ENCODE data around the gene ATF5.
A peak's percentile ranks its signal among the peaks of the same experiment; 100 is the strongest.

Gene ATF5

DNA sequence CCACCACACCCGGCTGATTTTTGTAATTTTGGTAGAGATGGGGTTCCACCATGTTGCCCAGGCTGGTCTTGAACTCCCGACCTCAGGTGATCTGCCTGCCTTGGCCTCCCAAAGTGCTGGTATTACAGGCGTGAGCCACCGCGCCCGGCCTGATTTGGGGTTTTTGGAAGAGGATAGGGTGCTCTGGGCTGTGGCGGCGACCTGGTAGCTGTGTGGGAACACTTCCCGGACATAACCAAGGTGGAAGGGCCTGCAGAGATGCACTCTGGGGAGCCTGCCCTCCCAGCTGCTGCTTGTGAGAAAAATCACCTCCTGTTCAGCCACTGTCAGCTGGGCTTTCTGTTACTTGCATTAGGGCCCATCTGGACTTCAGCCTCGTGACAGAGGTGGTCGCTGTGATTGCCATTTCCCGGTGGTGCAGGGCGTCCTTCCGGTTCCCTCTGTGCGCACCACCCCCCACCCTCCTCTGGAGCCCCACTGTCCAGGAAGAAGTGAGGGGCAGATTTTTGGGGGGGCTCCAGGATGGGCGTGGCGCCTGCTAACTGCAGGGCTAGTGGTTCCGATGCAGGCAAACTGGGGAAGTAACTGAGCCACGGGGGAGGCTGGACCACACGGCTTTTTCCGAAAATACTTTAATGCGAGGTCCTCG, 39.8 kb upstream of the ATF5 start:
- Histone ChIP-seq H3K27ac (ENCODE audit: insufficient read depth in 1 of 2, low read depth in 1 of 2, low read length in 2 of 2, poor library complexity in 1 of 2, severe bottlenecking in 2 of 2) (no peak overlapping the region), H3K36me3 (ENCODE audit: control insufficient read depth in 4 of 4, insufficient read depth in 4 of 4, low read length in 3 of 4) (peaks cover 2 to 23% (median 13%) of the 10 kb centered on the region in 4 experiments), H3K4me1 (ENCODE audit: control extremely low read depth in 1 of 4, control insufficient read depth in 4 of 4, insufficient read depth in 4 of 4, low read length in 3 of 4) (peaks cover 0 to 9% (median 3%) of the 10 kb centered on the region in 4 experiments), H3K27me3 (replicated peaks in 2 of 5; ENCODE audit: control insufficient read depth in 4 of 5, insufficient read depth in 5 of 5, low read length in 4 of 5) (peaks cover 0 to 19% (median 5%) of the 10 kb centered on the region in 5 experiments), H3K9me3 (ENCODE audit: control extremely low read depth in 1 of 5, control insufficient read depth in 4 of 5, insufficient read depth in 2 of 5, low read depth in 1 of 5, low read length in 4 of 5) (no peaks in the 10 kb centered on the region), H3K4me3 (ENCODE audit: control insufficient read depth in 1 of 7, extremely low read depth in 1 of 7, insufficient read depth in 4 of 7, low read depth in 2 of 7, low read length in 6 of 7) (no peak overlapping the region)
- WGBS (ENCODE audit: insufficient coverage): 87% methylated on average over 18 of the region's 23 CpGs
- no peak for DNase-seq
- ChIA-PET POLR2A (interaction anchor here (1.4 kb wide), 1 partner anchor 12 kb away, joined by 3 read pairs; the partner anchor contains the start of genes AKT1S1 and TBC1D17), CTCF (no interaction called here)

DNA sequence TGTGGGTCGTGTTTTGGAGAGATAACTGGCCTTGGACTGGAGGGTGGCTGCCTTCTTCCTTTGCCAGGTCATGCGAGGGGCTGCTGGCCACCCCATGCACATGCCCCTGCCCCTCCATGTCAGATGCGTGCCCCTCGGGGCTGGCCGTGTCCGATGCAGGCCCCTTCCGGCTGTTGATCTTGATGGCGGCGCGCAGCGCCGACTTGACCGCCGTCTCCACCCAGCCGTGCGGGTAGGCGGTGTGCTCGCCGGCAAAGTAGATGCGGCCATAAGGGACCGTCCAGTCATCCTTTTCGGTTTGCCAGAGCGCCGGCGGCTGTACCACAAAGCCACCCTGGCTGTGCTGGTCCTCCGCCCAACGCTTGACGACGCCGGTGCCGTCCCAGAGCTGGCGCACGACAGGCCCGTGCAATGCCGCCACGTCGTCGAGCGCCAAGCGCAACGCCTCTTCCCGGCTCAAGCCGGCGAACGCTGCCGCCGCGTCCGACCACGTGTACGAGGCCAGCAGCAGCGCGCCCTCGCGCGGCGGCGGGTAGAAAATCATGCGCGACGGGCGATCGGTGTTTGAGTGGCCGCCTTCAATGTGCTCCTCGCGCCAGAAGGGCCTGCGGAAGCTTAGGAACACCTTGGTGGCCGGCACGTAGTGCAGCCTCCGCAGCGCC, 39.2 kb upstream of the ATF5 start:
- no peaks in the 10 kb centered on the region for H3K9me3 ChIP-seq (ENCODE audit: control extremely low read depth in 1 of 5, control insufficient read depth in 4 of 5, insufficient read depth in 2 of 5, low read depth in 1 of 5, low read length in 4 of 5)
- ChIA-PET CTCF (interaction anchor here (0.8 to 1.9 kb wide), 2 partner anchors 19 to 160 kb away, joined by 3 to 4 read pairs; no protein-coding TSS in a partner anchor), POLR2A (interaction anchor here (1.2 to 1.3 kb wide), 2 partner anchors 13 to 40 kb away, joined by 4 to 10 read pairs; partner anchors contain the start of gene AKT1S1)
- peak; percentile 89 to 93 (median 91) for DNase-seq
- peaks cover under 1 to 16% (median 7%) of the 10 kb centered on the region in 4 experiments for H3K36me3 ChIP-seq (ENCODE audit: control insufficient read depth in 4 of 4, insufficient read depth in 4 of 4, low read length in 3 of 4)
- H3K4me1 ChIP-seq (ENCODE audit: control extremely low read depth in 1 of 4, control insufficient read depth in 4 of 4, insufficient read depth in 4 of 4, low read length in 3 of 4): peaks cover 0 to 9% (median 3%) of the 10 kb centered on the region in 4 experiments
- WGBS (ENCODE audit: insufficient coverage): 24% methylated on average over 69 of the region's 71 CpGs
- H3K4me3 ChIP-seq (ENCODE audit: control insufficient read depth in 1 of 7, extremely low read depth in 1 of 7, insufficient read depth in 4 of 7, low read depth in 2 of 7, low read length in 6 of 7): peak overlapping the region in 4 of 7 experiments; percentile 26 to 55 (median 48)
- peaks cover 0 to 19% (median 5%) of the 10 kb centered on the region in 5 experiments for H3K27me3 ChIP-seq (replicated peaks in 2 of 5; ENCODE audit: control insufficient read depth in 4 of 5, insufficient read depth in 5 of 5, low read length in 4 of 5)
- no peak overlapping the region for H3K27ac ChIP-seq (ENCODE audit: insufficient read depth in 1 of 2, low read depth in 1 of 2, low read length in 2 of 2, poor library complexity in 1 of 2, severe bottlenecking in 2 of 2)

DNA sequence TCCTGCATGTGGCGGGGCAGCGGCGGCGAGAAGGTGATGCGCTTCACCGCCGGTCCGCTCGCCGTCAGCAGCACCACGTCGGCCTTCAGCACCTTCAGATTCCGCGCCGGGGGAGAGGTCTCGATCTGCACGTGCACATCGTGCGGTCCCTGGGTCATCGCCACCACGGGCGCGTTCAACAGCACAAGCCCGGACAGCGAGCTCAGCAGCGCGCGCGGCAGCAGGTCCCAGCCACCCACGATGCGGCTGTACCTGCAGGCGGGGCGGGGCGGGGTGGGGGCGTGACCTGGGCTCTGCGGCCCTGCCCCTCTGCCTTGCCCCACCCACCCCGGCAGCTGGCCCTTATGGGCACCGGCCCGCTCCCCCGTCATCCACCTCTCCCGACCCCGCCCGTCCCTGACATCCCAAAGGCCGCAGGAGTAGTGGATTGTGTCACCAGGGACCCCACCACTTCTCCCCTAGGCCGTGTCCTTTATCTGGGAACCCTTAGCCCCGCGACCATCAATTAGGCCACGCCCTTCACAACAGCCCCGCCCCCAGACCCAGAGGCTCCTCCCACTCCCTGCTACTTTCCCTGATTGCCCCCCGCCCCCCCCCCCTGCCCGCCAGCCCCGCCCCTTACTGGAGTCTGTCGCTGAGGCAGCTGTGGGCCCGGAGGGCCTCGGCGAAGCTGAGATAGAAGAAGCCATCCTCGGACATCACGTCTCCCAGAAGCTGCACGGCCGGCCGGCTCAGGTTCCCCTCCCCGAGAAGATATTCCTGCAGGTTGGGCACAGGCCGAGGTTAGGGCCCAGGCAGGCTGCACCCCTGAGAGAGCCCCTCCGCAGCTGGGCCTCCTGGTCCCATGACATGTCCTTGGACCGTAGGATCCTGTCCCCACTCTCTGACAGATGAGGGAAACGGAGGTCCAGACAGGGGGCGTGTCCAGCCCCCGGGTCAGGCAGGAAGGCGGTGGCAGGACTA, 38.4 kb upstream of the ATF5 start:
- Histone ChIP-seq H3K4me3 (ENCODE audit: control insufficient read depth in 1 of 7, extremely low read depth in 1 of 7, insufficient read depth in 4 of 7, low read depth in 2 of 7, low read length in 6 of 7) (peak overlapping the region in 4 of 7 experiments; percentile 26 to 55 (median 48)), H3K9me3 (ENCODE audit: control extremely low read depth in 1 of 5, control insufficient read depth in 4 of 5, insufficient read depth in 2 of 5, low read depth in 1 of 5, low read length in 4 of 5) (no peaks in the 10 kb centered on the region), H3K27ac (ENCODE audit: insufficient read depth in 1 of 2, low read depth in 1 of 2, low read length in 2 of 2, poor library complexity in 1 of 2, severe bottlenecking in 2 of 2) (no peak overlapping the region), H3K4me1 (ENCODE audit: control extremely low read depth in 1 of 4, control insufficient read depth in 4 of 4, insufficient read depth in 4 of 4, low read length in 3 of 4) (peaks cover 0 to 11% (median 5%) of the 10 kb centered on the region in 4 experiments), H3K27me3 (replicated peaks in 2 of 5; ENCODE audit: control insufficient read depth in 4 of 5, insufficient read depth in 5 of 5, low read length in 4 of 5) (peaks cover 0 to 22% (median 6%) of the 10 kb centered on the region in 5 experiments), H3K36me3 (ENCODE audit: control insufficient read depth in 4 of 4, insufficient read depth in 4 of 4, low read length in 3 of 4) (peaks cover 0 to 10% (median 5%) of the 10 kb centered on the region in 4 experiments)
- 29% methylated on average over 42 of the region's 69 CpGs for WGBS (ENCODE audit: insufficient coverage)
- peak in 1 of 3 donors; percentile 56 for DNase-seq
- ChIA-PET CTCF (interaction anchor here (0.8 to 2.0 kb wide), 4 partner anchors 9 to 161 kb away, joined by 3 to 6 read pairs (median 4); no protein-coding TSS in a partner anchor), POLR2A (interaction anchor here (1.2 to 1.3 kb wide), 2 partner anchors 14 to 40 kb away, joined by 4 to 10 read pairs; partner anchors contain the start of gene AKT1S1)

DNA sequence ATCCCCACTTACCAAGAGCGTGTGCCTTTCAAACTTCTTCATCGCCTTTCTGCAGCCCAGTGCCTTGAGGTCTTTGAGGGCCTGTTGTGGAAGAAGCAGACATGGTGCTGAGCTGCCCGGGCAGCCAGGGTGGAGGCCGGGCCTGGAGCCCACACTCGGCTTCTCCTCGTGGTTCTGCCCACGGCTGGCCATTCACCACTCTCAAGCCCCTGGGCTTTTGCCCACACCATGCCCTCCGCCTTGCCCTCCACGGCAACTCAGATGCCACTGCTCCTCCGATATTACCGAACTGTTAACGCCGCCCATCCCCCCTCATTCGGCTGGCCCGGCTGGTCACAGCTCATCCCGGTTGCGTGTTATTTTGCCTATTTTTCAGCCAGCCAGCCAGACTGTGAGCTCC, 37.6 kb upstream of the ATF5 start:
- Histone ChIP-seq H3K4me3 (ENCODE audit: control insufficient read depth in 1 of 7, extremely low read depth in 1 of 7, insufficient read depth in 4 of 7, low read depth in 2 of 7, low read length in 6 of 7) (no peak overlapping the region), H3K36me3 (ENCODE audit: control insufficient read depth in 4 of 4, insufficient read depth in 4 of 4, low read length in 3 of 4) (peaks cover 0 to 10% (median 4%) of the 10 kb centered on the region in 4 experiments), H3K27me3 (replicated peaks in 2 of 5; ENCODE audit: control insufficient read depth in 4 of 5, insufficient read depth in 5 of 5, low read length in 4 of 5) (peaks cover 0 to 22% (median 6%) of the 10 kb centered on the region in 5 experiments), H3K4me1 (ENCODE audit: control extremely low read depth in 1 of 4, control insufficient read depth in 4 of 4, insufficient read depth in 4 of 4, low read length in 3 of 4) (peaks cover 0 to 18% (median 12%) of the 10 kb centered on the region in 4 experiments), H3K27ac (ENCODE audit: insufficient read depth in 1 of 2, low read depth in 1 of 2, low read length in 2 of 2, poor library complexity in 1 of 2, severe bottlenecking in 2 of 2) (no peak overlapping the region), H3K9me3 (ENCODE audit: control extremely low read depth in 1 of 5, control insufficient read depth in 4 of 5, insufficient read depth in 2 of 5, low read depth in 1 of 5, low read length in 4 of 5) (no peaks in the 10 kb centered on the region)
- ChIA-PET CTCF (interaction anchor here (1.8 to 2.0 kb wide), 3 partner anchors 9 to 17 kb away, joined by 4 to 6 read pairs (median 5); no protein-coding TSS in a partner anchor), POLR2A (no interaction called here)
- DNase-seq: no peak
- 95% methylated on average over 17 of the region's 17 CpGs for WGBS (ENCODE audit: insufficient coverage)

DNA sequence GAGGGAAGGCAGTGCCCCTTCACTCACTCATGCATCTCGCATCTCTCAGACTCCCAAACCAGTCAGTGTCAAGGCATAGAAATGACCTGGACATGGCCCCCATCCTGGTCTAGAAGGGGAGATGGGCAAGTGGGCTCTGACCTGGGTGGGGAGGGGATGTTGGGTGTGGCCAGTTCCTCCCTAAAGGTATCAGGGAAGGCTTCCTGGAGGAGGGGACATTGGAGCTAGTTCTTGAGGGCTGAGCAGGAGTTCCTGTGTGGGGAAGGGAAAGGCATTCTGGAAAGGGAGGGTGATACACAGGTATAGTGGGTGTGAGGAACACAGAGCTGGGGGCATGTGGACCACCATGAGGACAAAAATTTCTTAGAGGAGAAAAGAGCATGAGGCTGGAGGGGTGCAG, 36.3 kb upstream of the ATF5 start:
- Histone ChIP-seq H3K4me3 (ENCODE audit: control insufficient read depth in 1 of 7, extremely low read depth in 1 of 7, insufficient read depth in 4 of 7, low read depth in 2 of 7, low read length in 6 of 7) (no peak overlapping the region), H3K27ac (ENCODE audit: insufficient read depth in 1 of 2, low read depth in 1 of 2, low read length in 2 of 2, poor library complexity in 1 of 2, severe bottlenecking in 2 of 2) (no peak overlapping the region), H3K9me3 (ENCODE audit: control extremely low read depth in 1 of 5, control insufficient read depth in 4 of 5, insufficient read depth in 2 of 5, low read depth in 1 of 5, low read length in 4 of 5) (no peaks in the 10 kb centered on the region), H3K27me3 (replicated peaks in 2 of 5; ENCODE audit: control insufficient read depth in 4 of 5, insufficient read depth in 5 of 5, low read length in 4 of 5) (peaks cover 0 to 22% (median 6%) of the 10 kb centered on the region in 5 experiments), H3K36me3 (ENCODE audit: control insufficient read depth in 4 of 4, insufficient read depth in 4 of 4, low read length in 3 of 4) (peaks cover 0 to 3% (median 0%) of the 10 kb centered on the region in 4 experiments), H3K4me1 (ENCODE audit: control extremely low read depth in 1 of 4, control insufficient read depth in 4 of 4, insufficient read depth in 4 of 4, low read length in 3 of 4) (peaks cover 0 to 32% (median 25%) of the 10 kb centered on the region in 4 experiments)
- DNase-seq: no peak
- POLR2A ChIA-PET: no interaction called here
- WGBS (ENCODE audit: insufficient coverage): no CpG with 5 or more reads among the region's 1 CpG
- CTCF ChIA-PET: interaction anchor here (0.7 to 1.8 kb wide), 3 partner anchors 11 to 20 kb away, joined by 3 to 5 read pairs (median 4); no protein-coding TSS in a partner anchor

DNA sequence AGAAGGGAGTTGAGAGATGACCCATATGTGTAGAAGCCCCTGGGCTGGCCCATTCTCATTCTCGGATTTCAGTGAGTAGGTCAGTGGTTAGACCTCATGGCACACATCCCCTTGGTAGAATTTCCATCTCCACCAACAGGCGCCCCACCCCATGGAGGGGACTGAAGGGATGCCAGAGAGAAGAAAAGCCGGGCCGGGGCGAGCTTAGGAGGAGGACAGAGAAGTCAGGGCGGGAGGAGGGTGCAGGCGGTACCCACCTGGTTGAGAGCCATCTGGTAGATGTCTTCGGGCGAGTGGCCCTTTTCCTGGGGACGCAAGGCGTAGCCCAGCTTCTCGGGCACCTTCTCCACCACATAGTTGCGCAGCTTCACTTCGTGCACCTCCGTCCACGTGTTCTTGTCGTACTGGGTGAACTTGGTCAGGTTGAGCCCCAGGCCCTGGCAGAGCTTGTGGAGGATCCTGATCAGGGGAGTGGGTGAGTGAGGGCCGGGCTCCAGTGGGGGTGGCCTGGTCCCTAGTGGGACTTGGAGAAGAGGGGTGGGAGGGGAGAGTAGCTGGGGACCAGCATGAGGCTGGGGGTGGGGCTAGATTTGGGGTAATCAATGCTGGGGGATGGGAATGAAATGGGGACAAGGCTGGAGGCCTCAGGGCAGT, 34.9 kb upstream of the ATF5 start:
- Histone ChIP-seq H3K27ac (ENCODE audit: insufficient read depth in 1 of 2, low read depth in 1 of 2, low read length in 2 of 2, poor library complexity in 1 of 2, severe bottlenecking in 2 of 2) (no peak overlapping the region), H3K4me1 (ENCODE audit: control extremely low read depth in 1 of 4, control insufficient read depth in 4 of 4, insufficient read depth in 4 of 4, low read length in 3 of 4) (peaks cover 0 to 39% (median 33%) of the 10 kb centered on the region in 4 experiments), H3K36me3 (ENCODE audit: control insufficient read depth in 4 of 4, insufficient read depth in 4 of 4, low read length in 3 of 4) (no peaks in the 10 kb centered on the region), H3K9me3 (ENCODE audit: control extremely low read depth in 1 of 5, control insufficient read depth in 4 of 5, insufficient read depth in 2 of 5, low read depth in 1 of 5, low read length in 4 of 5) (no peaks in the 10 kb centered on the region), H3K27me3 (replicated peaks in 2 of 5; ENCODE audit: control insufficient read depth in 4 of 5, insufficient read depth in 5 of 5, low read length in 4 of 5) (peaks cover 0 to 21% (median 6%) of the 10 kb centered on the region in 5 experiments), H3K4me3 (ENCODE audit: control insufficient read depth in 1 of 7, extremely low read depth in 1 of 7, insufficient read depth in 4 of 7, low read depth in 2 of 7, low read length in 6 of 7) (no peak overlapping the region)
- DNase-seq: no peak
- CTCF ChIA-PET: interaction anchor here (1.2 kb wide), 1 partner anchor 24 kb away, joined by 4 read pairs; no protein-coding TSS in a partner anchor
- POLR2A ChIA-PET: interaction anchor here (0.6 to 1.4 kb wide), 4 partner anchors 17 to 694 kb away, joined by 3 read pairs; partner anchors contain the start of genes AKT1S1, NUP62 and TBC1D17
- WGBS (ENCODE audit: insufficient coverage): 94% methylated on average over 11 of the region's 18 CpGs
